NCI-H2196 treated with DMSO at 0.1 percent for 48 hours (cell line): ENCODE results near the gene INO80C.
"Not testable (repeated sequence)": the region's sequence is repeated elsewhere in the genome, so short reads cannot be mapped to it uniquely, and the experiment has no call there.

ENCODE experiments used
- DNase-seq: peaks from one replicate; lab custom pipeline; 2025; ENCODE audit not compliant: unreplicated experiment; lab: John Stamatoyannopoulos, UW

The INO80C gene

DNA sequence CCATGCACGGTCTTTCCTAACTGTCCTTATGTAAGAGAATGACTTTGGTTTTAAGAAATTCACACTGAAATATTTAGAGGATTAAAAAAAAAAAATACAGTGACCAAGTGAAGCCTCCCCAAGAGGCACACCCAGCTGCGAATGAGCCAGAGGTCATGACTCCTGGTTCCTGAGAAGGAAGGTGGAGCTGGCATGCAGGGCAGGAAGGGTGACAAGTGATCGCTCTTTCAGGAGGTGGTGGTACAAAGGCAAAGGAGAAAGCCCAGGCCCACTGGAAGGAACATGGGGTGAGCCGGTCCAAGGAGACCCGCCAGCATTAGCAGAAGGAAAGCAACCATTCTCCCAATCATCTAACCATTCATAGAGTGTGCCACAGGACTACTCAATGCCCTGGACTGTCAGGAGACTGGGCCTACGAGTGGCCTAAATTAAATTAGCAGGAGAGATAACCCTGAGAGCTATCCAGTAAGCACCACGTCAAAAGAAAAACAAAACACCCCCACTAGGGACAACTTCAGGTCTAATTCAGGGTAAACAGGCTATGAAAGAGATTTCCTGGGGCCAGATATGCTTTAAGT lies 7.8 kb downstream of the INO80C start:
- no peak for DNase-seq

DNA sequence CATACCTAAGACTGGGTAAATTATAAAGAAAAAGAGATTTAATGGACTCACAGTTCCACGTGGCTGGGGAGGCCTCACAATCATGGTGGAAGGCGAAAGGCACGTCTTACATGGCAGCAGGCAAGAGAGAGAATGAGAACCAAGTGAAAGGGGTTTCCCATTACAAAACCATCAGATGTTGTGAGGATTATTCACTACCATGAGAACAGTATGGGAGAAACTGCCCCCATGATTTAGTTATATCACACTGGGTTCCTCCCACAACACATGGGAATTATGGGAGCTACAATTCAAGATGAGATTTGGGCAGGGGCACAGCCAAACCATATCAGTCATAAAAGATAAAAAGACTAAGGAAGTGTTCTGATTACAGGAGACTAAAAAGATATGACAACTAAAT lies 8.5 kb downstream of the INO80C start:
- DNase-seq: not testable (repeated sequence)

DNA sequence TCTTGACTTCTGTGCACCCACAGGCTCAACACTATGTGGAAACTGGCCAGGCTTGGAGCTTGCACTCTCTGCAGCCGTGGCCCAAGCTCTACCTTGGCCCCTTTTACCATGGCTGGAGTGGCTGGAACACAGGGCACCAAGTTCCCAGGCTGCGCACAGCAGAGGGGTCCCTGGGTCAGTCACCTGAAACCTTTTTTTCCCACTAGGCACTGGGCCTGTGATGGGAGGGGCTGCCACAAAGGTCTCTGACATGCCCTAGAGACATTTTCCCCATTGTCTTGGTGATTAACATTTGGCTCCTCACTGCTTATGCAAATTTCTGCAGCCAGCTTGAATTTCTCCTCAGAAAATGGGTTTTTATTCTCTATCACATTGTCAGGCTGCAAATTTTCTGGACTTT lies 9.4 kb downstream of the INO80C start:
- not testable (repeated sequence) for DNase-seq

DNA sequence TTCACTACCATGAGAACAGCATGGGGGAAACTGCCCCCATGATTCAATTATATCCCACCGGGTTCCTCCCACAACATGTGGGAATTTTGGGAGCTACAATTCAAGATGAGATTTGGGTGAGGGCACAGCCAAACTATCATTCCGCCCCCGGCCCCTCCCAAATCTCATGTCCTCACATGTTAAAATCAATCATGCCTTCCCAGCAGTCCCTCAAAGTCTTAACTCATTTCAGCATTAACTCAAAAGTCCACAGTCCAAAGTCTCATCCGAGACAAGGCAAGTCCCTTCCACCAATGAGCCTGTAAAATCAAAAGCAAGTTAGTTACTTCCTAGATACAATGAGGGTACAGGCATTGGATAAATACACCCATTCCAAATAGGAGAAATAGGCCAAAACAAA lies 10.2 kb downstream of the INO80C start:
- DNase-seq: not testable (repeated sequence)

DNA sequence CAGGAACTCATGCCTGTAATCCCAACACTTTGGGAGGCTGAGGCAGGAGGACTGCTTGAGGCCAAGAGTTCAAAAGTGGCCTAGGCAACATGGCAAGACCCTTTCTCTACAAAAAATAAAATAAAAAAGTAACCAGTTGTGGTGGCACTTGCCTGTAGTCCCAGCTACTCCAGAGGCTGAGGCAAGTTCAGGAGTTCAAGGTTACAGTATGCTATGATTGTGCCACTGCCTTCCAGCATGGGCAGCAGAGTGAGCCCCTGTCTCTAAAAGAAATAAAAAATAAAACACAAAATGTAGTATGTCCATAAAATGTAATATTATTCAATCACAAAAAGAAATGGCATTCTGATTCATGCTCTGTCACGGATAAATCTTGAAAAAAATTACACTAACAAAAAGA lies 11.9 kb downstream of the INO80C start:
- no peak for DNase-seq

GRCh38 chr18:35484034-35484433 lies 13.7 kb downstream of the INO80C start:
- no peak for DNase-seq

- DNase-seq: no peak
Observed at GRCh38 chr18:35481960-35482366, 15.8 kb downstream of the INO80C start.

GRCh38 chr18:35479911-35480586 lies 17.7 kb downstream of the INO80C start:
- no peak for DNase-seq

GRCh38 chr18:35478520-35479435 lies 19.0 kb downstream of the INO80C start:
- no peak for DNase-seq

DNA sequence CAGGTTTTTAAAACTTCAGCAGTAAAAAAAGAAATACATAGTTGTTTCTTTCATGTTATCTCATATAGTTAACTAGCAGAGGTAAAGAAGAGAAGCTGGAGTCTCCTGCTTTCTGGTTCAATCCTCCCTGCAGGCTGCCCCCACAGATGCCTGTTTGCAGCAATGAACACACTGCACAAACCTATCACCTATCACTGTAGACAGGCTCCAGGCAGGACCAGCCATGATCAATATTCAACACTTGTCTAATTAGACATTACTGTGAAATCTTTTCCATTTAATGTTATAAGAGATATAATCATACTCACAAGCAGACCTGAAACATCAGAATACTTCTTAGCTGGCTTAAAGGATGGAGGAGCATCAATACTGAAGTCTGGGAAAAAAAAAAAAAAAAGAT lies 19.8 kb downstream of the INO80C start:
- no peak for DNase-seq

GRCh38 chr18:35477497-35477896 lies 20.3 kb downstream of the INO80C start:
- no peak for DNase-seq

- DNase-seq: no peak
Observed at GRCh38 chr18:35474884-35475283, 22.9 kb downstream of the INO80C start.

GRCh38 chr18:35473562-35473961 lies 24.2 kb downstream of the INO80C start:
- DNase-seq: no peak

- DNase-seq: no peak
Observed at GRCh38 chr18:35470435-35470834, 27.3 kb downstream of the INO80C start.

GRCh38 chr18:35469725-35470124 lies 28.0 kb downstream of the INO80C start:
- no peak for DNase-seq

- DNase-seq: no peak
Observed at GRCh38 chr18:35468711-35469110, 29.0 kb downstream of the INO80C start.

- no peak for DNase-seq
Observed at GRCh38 chr18:35467624-35468016, 30.1 kb downstream of the INO80C start.

DNA sequence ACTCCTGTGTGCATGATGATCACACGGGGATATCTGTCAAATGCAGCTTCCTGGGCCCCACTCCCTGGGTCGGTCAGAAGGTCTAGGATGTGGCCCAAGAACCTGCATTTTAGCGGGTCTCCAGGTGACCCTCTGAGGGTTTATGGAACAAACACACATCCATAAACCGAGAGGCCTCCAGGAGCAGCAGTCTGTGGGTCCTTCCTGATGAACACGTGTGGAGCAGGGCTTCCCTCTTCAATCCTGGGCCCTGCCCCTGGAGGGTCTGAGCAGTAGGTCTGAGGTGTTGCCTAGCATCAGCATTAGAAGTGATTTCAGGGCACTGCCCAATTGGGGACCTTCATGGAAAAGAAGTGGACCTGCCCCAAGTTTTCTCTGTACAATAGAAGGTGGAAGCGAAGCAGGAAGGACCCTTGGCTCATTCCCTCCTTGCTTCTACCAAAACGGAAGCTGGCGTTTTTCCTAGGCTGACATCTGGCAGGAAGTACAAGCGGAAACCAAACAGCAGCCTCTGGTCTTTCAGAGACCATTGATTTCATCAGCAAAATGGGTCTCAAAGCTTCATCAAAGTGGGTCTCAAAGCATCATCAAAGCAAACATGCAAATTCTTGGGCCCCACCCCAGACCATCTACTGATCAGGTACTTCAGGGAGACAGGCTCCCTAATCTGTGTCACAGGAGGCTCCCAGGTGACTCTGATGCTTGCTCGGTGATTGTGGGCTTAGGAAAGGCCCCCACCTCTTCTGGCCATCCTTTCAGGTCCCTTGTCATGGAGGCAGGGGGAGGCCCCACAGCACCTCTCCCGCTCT lies 30.7 kb downstream of the INO80C start:
- no peak for DNase-seq

DNA sequence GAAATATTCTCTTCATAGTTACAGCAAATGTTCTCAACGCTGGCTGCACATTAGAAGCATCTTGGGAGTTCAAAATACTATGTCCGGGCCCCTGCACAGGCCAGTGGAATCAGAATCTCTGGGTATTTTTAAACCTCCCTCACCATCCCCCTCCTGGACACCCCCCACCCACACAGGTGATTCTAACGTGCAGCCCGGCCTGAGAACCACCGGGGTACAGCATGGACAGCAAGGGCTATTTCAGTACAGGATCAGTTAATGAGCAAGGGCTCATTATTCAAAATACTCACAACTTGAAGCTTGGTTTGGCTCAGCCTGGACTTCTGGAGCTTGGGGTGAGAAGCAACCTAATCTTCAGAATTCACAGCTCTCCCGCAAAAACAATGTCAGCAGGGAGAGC lies 31.4 kb downstream of the INO80C start:
- DNase-seq: no peak

DNA sequence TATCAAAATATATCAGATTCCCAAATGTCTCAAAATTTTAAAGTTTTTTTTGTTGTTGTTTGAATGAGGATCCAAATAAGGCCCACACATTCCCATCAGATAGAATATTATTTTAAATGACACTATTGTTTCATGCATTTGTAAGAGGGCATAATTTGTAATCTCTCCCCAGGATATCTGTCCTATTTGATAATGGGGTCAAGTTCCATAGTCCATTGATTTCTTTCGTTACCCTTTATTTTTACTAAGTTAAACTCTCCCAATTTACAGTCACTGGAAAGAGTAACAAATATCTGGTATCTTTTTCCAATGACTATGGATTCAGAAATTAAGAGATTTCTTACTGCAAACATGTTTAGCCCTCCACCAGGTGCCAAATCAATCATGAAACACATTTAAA lies 32.4 kb downstream of the INO80C start:
- no peak for DNase-seq

- no peak for DNase-seq
Observed at GRCh38 chr18:35464831-35465279, 32.9 kb downstream of the INO80C start.
